HG02970 (cell line): ENCODE data around the gene DCLK2.

Experiments used
- ATAC-seq: cut with Tn5 transposase; IDR thresholded peaks from one replicate; pipeline ENCODE4 v1.9.1; 2021; ENCODE audit warnings: mild to moderate bottlenecking, moderate library complexity, moderate number of reproducible peaks; ENCODE audit not compliant: unreplicated experiment, low FRiP score

The DCLK2 gene

GRCh38 chr4:150068300-150068960 lies 9.8 kb upstream of the DCLK2 start:
- no peak for ATAC-seq

DNA sequence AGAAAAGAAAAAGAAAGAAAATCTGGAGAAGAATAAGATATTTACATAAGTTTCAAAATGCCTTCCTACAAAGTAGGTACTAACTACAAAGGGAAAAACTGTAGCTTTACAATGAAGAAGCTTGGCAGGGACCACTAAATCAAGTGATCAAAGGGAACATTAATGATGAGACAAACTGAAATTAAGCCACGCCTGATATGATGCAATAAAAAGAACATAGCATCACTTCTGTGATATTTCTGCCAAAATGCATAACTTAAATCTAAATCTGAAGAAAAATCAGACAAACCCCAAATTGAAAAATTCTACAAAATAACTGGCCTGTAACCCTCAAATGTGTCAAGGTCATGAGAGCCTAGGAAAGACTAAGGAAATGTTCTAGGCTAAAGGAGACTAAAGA lies 8.9 kb upstream of the DCLK2 start:
- ATAC-seq: no peak

DNA sequence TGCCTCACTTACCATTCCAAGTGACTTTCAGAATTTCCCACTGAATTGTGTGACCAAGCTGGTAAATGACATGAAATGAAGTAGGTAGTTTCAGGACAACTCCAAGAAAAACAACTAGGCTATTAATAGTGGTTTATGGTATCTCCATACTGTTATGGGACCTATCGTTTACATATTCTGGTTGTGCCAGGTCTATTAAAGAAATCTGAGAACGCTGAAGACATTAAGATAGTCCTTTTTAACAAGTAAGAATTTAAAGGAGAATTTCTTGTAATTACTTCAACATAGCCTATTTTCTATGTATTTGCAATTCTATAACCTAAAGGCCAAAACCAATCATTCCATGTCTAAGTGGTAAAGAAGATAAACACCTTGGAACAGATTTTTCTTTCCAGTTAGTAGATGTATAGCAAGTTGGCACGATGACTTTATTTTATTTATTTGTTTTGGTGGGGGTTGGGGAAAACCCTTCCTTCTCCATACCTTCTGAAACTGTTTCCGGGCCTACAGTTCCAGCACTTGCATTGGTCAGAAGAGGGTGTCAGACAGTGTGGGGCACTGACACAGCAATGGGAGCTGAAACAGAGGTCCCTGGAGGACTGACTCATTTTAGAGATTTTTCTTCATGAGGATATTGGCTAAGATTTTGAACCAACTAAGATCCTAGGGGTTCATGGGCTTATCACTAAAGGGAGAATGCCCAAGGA lies 7.6 kb upstream of the DCLK2 start:
- no peak for ATAC-seq

DNA sequence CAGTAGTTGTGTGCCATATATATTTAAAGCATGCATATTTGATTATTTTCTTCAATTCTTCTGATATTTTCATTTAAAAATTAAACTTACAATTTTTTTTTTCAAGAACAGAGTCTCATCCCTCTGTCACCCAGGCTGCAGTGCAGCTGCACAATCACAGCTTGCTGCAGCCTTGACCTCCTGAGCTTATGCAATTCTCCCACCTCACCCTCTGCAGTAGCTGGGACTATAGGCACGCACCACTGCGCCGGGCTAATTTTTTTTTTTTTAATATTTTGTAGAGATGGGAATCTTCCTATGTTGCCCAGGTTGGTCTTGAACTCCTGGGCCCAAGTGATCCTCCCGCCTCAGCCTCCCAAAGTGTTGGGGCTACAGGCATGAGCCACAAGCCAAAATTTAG lies 5.8 kb upstream of the DCLK2 start:
- ATAC-seq: no peak

DNA sequence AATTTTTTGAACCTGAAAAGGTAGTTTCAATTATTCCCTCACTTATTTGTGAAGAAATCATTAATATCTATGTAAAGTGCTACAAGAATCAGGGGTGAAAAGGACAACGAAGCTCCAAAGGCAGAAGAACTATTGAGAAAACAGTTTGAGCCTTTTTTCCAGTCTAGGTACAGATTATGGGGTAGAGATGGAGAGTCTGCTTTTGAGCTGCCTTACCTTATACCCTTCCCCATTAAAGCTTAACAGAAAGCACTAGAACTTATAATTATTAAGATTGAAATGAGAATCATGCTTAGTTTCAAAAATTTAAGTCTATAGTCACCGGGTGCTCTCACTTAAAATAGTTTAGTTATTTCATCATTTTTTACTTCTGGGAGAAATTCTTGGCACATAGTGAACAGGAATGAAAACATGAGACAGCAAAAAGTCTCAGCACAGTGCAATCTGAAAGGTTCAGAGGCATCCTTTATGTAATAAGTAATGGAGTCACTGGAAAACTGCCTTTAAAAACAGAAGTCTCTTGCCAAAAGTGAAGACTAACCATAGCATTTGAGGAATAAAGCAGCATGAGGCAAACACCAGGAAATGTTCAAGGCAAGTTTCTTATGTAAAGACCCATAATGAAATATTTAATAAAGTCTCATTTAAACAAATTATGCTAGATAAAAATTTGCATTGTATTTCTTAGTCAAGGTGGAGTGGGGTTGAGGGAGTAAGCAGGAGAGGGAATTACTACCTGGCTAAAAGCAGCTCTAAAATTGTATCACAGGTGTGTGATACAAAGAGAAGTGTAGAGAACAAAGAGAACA lies 5.1 kb upstream of the DCLK2 start:
- ATAC-seq: no peak

DNA sequence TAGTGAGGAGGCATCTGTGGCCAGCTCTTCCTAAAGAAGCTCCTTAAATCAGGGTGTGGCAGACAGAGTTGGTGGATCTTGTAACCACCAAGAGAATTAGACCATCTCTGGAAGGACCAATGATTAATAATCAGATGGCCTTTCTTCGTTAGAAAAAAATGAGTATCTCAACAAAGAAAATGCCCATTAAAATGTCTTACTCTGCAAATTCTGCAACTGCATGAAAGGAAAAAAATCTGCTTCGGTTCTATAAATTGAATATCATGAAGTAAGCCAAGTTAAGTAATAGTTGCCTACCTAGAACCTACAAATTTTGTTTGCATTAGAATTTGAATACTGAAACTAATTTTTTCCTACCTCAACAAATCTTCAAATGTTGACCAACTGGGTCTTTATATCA lies 4.2 kb upstream of the DCLK2 start:
- no peak for ATAC-seq

DNA sequence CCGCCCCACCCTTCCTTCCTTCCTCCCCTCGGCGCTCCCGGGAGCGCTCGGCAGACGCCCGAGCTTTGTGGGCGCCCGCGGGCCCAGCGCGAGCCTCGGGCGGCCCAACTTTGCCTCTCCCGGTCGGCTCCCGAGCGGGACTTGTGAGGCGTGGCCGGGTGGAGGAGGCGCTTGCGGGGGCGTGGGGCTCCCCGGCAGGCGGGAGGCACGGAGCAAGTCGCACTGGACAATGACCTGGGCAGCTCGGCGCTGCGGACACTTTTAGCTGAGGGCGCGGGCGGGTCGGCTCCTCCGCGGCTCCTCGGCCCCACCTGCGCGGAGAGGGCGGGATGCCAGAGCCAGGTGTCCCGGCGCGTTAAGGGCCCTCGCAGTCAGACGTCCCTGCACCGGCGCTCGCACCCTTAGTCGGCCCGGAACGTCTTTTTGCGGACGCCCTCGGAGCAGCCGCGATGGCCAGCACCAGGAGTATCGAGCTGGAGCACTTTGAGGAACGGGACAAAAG lies 385 bp downstream of the DCLK2 start:
- no peak for ATAC-seq

DNA sequence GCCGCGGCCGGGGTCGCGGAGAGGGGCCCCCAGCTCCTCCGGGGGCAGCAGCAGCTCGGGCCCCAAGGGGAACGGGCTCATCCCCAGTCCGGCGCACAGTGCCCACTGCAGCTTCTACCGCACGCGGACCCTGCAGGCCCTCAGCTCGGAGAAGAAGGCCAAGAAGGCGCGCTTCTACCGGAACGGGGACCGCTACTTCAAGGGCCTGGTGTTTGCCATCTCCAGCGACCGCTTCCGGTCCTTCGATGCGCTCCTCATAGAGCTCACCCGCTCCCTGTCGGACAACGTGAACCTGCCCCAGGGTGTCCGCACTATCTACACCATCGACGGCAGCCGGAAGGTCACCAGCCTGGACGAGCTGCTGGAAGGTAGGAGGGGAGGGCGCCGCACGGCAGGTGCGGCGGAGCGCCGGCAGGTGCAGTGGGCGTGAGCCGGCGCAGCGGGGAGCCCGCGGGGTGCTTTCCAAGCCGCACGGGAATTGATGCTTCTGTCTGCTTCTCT lies 886 bp downstream of the DCLK2 start:
- ATAC-seq: no peak

GRCh38 chr4:150080337-150080736 lies 2.1 kb downstream of the DCLK2 start:
- no peak for ATAC-seq

DNA sequence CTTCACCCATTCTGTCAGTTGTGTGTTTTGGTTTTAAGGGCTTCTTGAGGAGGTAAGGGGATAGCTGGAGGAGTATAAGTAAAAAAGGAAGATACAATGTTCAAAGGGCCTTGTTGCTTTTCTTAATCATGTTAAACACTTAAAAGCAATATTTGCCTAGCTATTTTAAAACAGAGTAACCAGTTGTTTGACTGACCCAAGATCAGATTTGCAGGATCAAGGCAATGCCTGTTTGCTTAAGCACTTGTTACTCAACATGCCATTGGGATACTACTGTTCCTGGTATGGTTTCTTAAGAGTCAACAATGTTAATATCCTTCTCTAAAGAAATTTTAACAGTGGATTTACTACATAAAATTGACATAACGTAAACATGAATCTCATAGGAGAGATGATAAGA lies 2.6 kb downstream of the DCLK2 start:
- no peak for ATAC-seq

- peak; percentile 64 for ATAC-seq
These were observed 4.0 kb downstream of the DCLK2 start for GRCh38 chr4:150082241-150082640.

DNA sequence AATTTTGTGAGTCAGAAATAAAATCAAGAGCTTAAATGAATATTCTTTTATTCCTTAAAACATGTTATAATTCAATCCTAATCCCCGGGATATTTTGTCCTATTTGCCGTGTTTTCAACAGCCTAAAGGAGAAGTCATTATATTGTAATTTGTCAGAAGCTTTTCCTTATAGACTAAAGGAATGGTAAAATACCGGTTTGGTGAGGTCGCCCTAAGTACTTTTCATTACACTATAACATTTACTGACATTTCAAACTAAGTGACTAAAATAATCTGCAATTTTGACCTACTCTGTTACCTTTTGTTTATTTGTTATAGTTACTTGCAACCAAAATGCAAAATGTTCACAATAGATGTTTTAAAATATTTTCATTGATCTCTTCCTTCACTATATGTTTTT lies 8.8 kb downstream of the DCLK2 start:
- no peak for ATAC-seq

DNA sequence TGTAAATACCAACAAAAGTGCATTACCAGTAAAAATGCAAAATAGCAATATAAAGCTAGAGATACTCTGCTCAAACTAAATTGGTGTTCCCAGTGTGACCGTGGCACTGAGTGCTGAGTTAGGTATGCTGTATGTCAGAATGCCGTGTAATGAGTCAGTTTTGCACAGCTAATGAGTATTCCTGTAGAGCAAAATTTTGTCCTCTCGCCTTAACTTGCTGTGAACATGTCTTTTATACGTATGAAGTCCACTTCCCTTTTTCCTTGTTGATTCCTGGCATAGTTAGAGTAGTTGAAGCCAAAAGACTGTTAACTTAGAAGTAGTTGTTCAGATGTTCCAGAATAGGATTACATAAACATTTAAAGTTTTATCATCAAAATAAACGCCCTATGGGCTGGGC lies 11.5 kb downstream of the DCLK2 start:
- ATAC-seq: no peak

- no peak for ATAC-seq
These were observed 12.6 kb downstream of the DCLK2 start for GRCh38 chr4:150090836-150091235.

GRCh38 chr4:150094676-150095075 lies 16.4 kb downstream of the DCLK2 start:
- no peak for ATAC-seq

- ATAC-seq: no peak
These were observed 18.4 kb downstream of the DCLK2 start for GRCh38 chr4:150096625-150097024.

DNA sequence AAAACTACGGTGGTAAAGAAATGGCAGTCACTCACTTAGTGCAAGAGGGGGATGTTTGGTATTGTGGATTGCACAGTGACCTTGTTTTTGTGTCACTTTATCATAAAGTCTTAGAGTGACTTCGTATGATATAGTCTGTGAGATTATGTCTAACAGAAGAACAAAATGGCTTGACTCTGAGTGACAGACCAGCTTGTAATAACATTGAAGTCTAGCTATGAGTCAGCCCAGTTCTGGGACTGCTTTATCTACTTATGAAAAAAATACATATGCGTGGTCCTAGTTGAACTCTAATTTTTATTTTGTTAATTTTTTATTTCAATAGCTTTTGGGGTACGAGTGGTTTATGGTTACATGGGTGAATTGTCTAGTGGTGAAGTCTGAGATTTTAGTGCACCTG lies 20.0 kb downstream of the DCLK2 start:
- ATAC-seq: no peak

GRCh38 chr4:150104404-150105027 lies 26.3 kb downstream of the DCLK2 start:
- no peak for ATAC-seq

GRCh38 chr4:150106886-150107285 lies 28.6 kb downstream of the DCLK2 start:
- no peak for ATAC-seq

GRCh38 chr4:150108691-150109090 lies 30.4 kb downstream of the DCLK2 start:
- no peak for ATAC-seq

DNA sequence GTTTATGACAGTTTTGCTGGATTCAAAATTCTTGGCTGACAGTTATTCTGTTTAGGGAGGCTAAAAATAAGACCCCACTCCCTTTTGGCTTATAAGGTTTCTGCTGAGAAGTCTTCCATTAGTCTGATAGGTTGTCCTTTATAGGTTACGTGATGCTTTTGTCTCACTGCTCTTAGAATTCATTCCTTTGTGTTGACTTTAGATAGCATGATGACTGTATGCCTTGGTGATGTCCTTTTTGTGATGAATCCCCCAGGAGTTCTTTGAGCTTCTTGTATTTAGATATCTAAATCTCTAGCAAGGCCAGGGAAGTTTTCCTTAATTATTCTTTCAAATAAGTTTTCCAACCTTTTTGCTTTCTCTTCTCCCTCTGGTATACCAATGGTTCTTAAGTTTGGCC lies 36.4 kb downstream of the DCLK2 start:
- ATAC-seq: no peak
